GM23338 (cell line): ENCODE measurements around the gene PNMA8B. TPM values are rescaled to one million over a fixed set of nuclear protein-coding genes. Genes with fewer than 3 reads are reported as not detected.

Experiments
- ATAC-seq: fragments of 200-7000 bp; cut with Tn5 transposase; 3 replicates; pipeline ENCODE4 v1.9.1; 2020
- DNase-seq: peaks from one replicate; pipeline ENCODE4 v3.0.0-alpha.2; 2015; ENCODE audit warnings: low spot score
- H2AFZ ChIP-seq: fragments of 200-600 bp; sonication (generic); 2 replicates; pipeline ENCODE4 v1.8.0; 2016; ENCODE audit warnings: antibody characterized with exemption, mild to moderate bottlenecking, moderate library complexity
- H3F3A ChIP-seq: fragments of 200-600 bp; sonication (generic); replicated peaks from 2 replicates; pipeline ENCODE4 v1.8.0; 2017; ENCODE audit warnings: antibody characterized with exemption, mixed run types, low read depth
- H3K27ac ChIP-seq: fragments of 200-600 bp; sonication (generic); 2 replicates; pipeline ENCODE4 v1.6.1; 2016; ENCODE audit warnings: low read depth
- H3K27me3 ChIP-seq: fragments of 200-600 bp; sonication (generic); 2 replicates; pipeline ENCODE4 v1.8.0; 2016; ENCODE audit warnings: mild to moderate bottlenecking, mixed run types, moderate library complexity; ENCODE audit not compliant: insufficient read depth
- H3K36me3 ChIP-seq: fragments of 200-600 bp; sonication (generic); 2 replicates; pipeline ENCODE4 v1.8.0; 2016; ENCODE audit warnings: mild to moderate bottlenecking; ENCODE audit not compliant: insufficient read depth
- H3K4me1 ChIP-seq: fragments of 200-600 bp; sonication (generic); 2 replicates; pipeline ENCODE4 v1.8.0; 2016; ENCODE audit warnings: mild to moderate bottlenecking, moderate library complexity; ENCODE audit not compliant: insufficient read depth
- H3K4me2 ChIP-seq: fragments of 200-600 bp; sonication (generic); 2 replicates; pipeline ENCODE4 v1.7.1; 2017; ENCODE audit warnings: mixed run types
- H3K4me3 ChIP-seq: fragments of 200-600 bp; sonication (generic); 2 replicates; pipeline ENCODE4 v1.6.1; 2016; ENCODE audit warnings: mixed run types
- H3K79me2 ChIP-seq: fragments of 200-600 bp; sonication (generic); replicated peaks from 2 replicates; pipeline ENCODE4 v1.8.0; 2017; ENCODE audit warnings: mild to moderate bottlenecking; ENCODE audit not compliant: insufficient read depth
- H3K9me2 ChIP-seq: fragments of 200-600 bp; sonication (generic); 2 replicates; pipeline ENCODE4 v1.8.0; 2017; ENCODE audit not compliant: insufficient read depth
- H4K20me1 ChIP-seq: fragments of 200-600 bp; sonication (generic); replicated peaks from 2 replicates; pipeline ENCODE4 v1.8.0; 2017; ENCODE audit warnings: mild to moderate bottlenecking; ENCODE audit not compliant: insufficient read depth
- H3K27ac Mint-ChIP-seq: 2 replicates; pipeline ENCODE4 v1.8.0; 2020; ENCODE audit warnings: inconsistent platforms, mild to moderate bottlenecking, moderate library complexity, mixed read lengths
- H3K27me3 Mint-ChIP-seq: 3 replicates; pipeline ENCODE4 v1.8.0; 2022; ENCODE audit warnings: low read depth, mild to moderate bottlenecking, moderate library complexity, mixed read lengths, inconsistent platforms; ENCODE audit not compliant: insufficient read depth, poor library complexity
- H3K36me3 Mint-ChIP-seq: 3 replicates; pipeline ENCODE4 v1.8.0; 2021; ENCODE audit warnings: low read depth, mild to moderate bottlenecking, inconsistent platforms, moderate library complexity, mixed read lengths
- H3K4me1 Mint-ChIP-seq: 3 replicates; pipeline ENCODE4 v1.8.0; 2020; ENCODE audit warnings: mild to moderate bottlenecking, inconsistent platforms, mixed read lengths
- H3K4me3 Mint-ChIP-seq: 3 replicates; pipeline ENCODE4 v1.8.0; 2021; ENCODE audit warnings: moderate library complexity, mild to moderate bottlenecking, inconsistent platforms, mixed read lengths
- H3K9me3 Mint-ChIP-seq: 3 replicates; pipeline ENCODE4 v1.8.0; 2020; ENCODE audit warnings: moderate library complexity, mild to moderate bottlenecking, inconsistent platforms, mixed read lengths
- CREB1 ChIP-seq: fragments of 250-450 bp; sonication (Bioruptor Pico); IDR thresholded peaks from 2 replicates; pipeline ENCODE4 v1.5.0; 2020; ENCODE audit warnings: low read depth, mild to moderate bottlenecking, moderate library complexity
- EZH2 ChIP-seq: fragments of 200-600 bp; sonication (generic); IDR thresholded peaks from one replicate; pipeline ENCODE4 v1.8.0; 2017; ENCODE audit warnings: antibody characterized with exemption, mild to moderate bottlenecking, low read depth; ENCODE audit not compliant: unreplicated experiment
- EZH2phosphoT487 ChIP-seq: fragments of 200-600 bp; sonication (generic); IDR thresholded peaks from one replicate; pipeline ENCODE4 v1.8.1; 2018; ENCODE audit warnings: antibody characterized with exemption; ENCODE audit not compliant: unreplicated experiment
- JUNB ChIP-seq: IDR thresholded peaks from one replicate; pipeline ENCODE4 v1.6.1; 2016; ENCODE audit warnings: antibody characterized with exemption; ENCODE audit not compliant: unreplicated experiment
- NANOG ChIP-seq: IDR thresholded peaks from 2 replicates; pipeline ENCODE4 v1.6.1; 2016; ENCODE audit warnings: antibody characterized with exemption, borderline replicate concordance
- POLR2AphosphoS5 ChIP-seq: IDR thresholded peaks from 2 replicates; pipeline ENCODE4 v1.6.1; 2016; ENCODE audit warnings: antibody characterized with exemption, low read depth
- REST ChIP-seq: IDR thresholded peaks from one replicate; pipeline ENCODE4 v1.6.1; 2018; ENCODE audit warnings: antibody characterized with exemption; ENCODE audit not compliant: unreplicated experiment
- STAT1 ChIP-seq: IDR thresholded peaks from one replicate; pipeline ENCODE4 v1.6.1; 2016; ENCODE audit warnings: antibody characterized with exemption; ENCODE audit not compliant: unreplicated experiment
- ZNF114 ChIP-seq: fragments of 250-450 bp; sonication (Bioruptor Pico); IDR thresholded peaks from 2 replicates; pipeline ENCODE4 v1.5.0; 2020; ENCODE audit warnings: mild to moderate bottlenecking, moderate library complexity
- ZNF331 ChIP-seq: fragments of 250-450 bp; sonication (Bioruptor Pico); IDR thresholded peaks from 2 replicates; pipeline ENCODE4 v1.5.0; 2020; ENCODE audit warnings: low read depth, mild to moderate bottlenecking, moderate library complexity
- polyA plus RNA-seq: library from polyadenylated mRNA; unstranded; fragments of >200 nt; fragmentation: Nextera tagmentation; extraction: Ambion mirVana; gene quantifications from 2 replicates; pipeline ENCODE4 v1.2.1, GENCODE V29; 2016
- total RNA-seq: library from RNA; depleted of rRNA; stranded (reverse); fragments of >200 nt; shearing (Covaris generic); gene quantifications from 2 replicates; pipeline ENCODE4 v1.2.3, GENCODE V29; 2014
- TF ChIP-seq, protein P1 (sequence below), 2 experiments: fragments of 200-600 bp in 1 of 2; sonication (generic) in 1 of 2; conservative IDR thresholded peaks; 2 replicates each; pipeline versions ENCODE4 v1.5.1 to v1.6.1; 2016 to 2017; ENCODE audit warnings: antibody characterized with exemption in 2 of 2, low read depth in 2 of 2, mild to moderate bottlenecking in 2 of 2, moderate library complexity in 1 of 2
- TF ChIP-seq, protein P2 (sequence below): fragments of 250-450 bp; sonication (Bioruptor Pico); IDR thresholded peaks from 2 replicates; pipeline ENCODE4 v1.5.0; 2020; ENCODE audit warnings: mild to moderate bottlenecking, moderate library complexity
- TF ChIP-seq, protein P3 (sequence below): IDR thresholded peaks from 2 replicates; pipeline ENCODE4 v1.6.1; 2016; ENCODE audit warnings: antibody characterized with exemption

The PNMA8B gene
- total and polyA plus RNA-seq, 2 experiments from 2014 or later = 0.44 to 1.7 TPM

DNA sequence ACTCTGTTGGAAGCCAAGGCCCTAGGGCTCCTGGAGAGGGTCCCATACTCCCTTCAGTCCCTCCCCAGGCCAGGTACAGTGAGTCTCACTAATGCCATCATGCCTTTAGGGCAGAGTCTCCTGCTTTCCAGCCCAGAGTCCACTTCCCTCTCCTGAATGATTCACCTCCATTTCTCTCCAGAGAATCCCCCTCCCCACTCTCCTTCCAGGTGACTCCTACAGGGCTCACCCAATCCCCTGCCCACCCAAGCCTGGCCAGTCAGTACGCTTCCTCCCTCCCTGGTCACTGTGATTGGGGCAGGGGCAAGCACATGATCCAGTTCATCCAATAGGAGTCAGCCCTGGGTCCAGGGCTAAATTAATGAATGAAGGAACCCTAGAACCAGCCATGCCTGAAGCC is 35.0 kb upstream of the PNMA8B start:
- Histone ChIP-seq H3K9me2 (no peaks in the 10 kb centered on the region), H3K4me3 (peak overlapping the region; percentile 39; the same call in 1 of the 2 replicates), H3K36me3 (no peaks in the 10 kb centered on the region), H4K20me1 (no peaks in the 10 kb centered on the region), H3K4me1 (peaks cover 19% of the 10 kb centered on the region), H3K27ac (no peak overlapping the region), H3F3A (no peaks in the 10 kb centered on the region), H3K4me2 (peak overlapping the region; percentile 74), H3K27me3 (no peaks in the 10 kb centered on the region), H2AFZ (peak overlapping the region; percentile 83), H3K79me2 (no peaks in the 10 kb centered on the region)
- H3K4me1 Mint-ChIP-seq = peaks cover 29% of the 10 kb centered on the region
- H3K27me3 Mint-ChIP-seq = peaks cover 16% of the 10 kb centered on the region
- H3K36me3 Mint-ChIP-seq = no peaks in the 10 kb centered on the region; the same call in 2 of the 3 replicates
- peak; percentile 82 for DNase-seq
- ATAC-seq = peak; percentile 56
- no peak overlapping the region for H3K27ac Mint-ChIP-seq
- H3K9me3 Mint-ChIP-seq = 0 out of 3 replicates have a peak, but pooled peaks cover 3% of the 10 kb centered on the region
- no peak for TF ChIP-seq JUNB
- no peak for TF ChIP-seq STAT1
- TF ChIP-seq REST = no peak
- TF ChIP-seq, protein P1, sequence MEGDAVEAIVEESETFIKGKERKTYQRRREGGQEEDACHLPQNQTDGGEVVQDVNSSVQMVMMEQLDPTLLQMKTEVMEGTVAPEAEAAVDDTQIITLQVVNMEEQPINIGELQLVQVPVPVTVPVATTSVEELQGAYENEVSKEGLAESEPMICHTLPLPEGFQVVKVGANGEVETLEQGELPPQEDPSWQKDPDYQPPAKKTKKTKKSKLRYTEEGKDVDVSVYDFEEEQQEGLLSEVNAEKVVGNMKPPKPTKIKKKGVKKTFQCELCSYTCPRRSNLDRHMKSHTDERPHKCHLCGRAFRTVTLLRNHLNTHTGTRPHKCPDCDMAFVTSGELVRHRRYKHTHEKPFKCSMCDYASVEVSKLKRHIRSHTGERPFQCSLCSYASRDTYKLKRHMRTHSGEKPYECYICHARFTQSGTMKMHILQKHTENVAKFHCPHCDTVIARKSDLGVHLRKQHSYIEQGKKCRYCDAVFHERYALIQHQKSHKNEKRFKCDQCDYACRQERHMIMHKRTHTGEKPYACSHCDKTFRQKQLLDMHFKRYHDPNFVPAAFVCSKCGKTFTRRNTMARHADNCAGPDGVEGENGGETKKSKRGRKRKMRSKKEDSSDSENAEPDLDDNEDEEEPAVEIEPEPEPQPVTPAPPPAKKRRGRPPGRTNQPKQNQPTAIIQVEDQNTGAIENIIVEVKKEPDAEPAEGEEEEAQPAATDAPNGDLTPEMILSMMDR (conservative IDR thresholded peaks at IDR 0.05; ENCODE audit: low read depth in 2 of 2) = no peak
- no peak for TF ChIP-seq EZH2phosphoT487
- TF ChIP-seq POLR2AphosphoS5 = no peak
- TF ChIP-seq, protein P2, sequence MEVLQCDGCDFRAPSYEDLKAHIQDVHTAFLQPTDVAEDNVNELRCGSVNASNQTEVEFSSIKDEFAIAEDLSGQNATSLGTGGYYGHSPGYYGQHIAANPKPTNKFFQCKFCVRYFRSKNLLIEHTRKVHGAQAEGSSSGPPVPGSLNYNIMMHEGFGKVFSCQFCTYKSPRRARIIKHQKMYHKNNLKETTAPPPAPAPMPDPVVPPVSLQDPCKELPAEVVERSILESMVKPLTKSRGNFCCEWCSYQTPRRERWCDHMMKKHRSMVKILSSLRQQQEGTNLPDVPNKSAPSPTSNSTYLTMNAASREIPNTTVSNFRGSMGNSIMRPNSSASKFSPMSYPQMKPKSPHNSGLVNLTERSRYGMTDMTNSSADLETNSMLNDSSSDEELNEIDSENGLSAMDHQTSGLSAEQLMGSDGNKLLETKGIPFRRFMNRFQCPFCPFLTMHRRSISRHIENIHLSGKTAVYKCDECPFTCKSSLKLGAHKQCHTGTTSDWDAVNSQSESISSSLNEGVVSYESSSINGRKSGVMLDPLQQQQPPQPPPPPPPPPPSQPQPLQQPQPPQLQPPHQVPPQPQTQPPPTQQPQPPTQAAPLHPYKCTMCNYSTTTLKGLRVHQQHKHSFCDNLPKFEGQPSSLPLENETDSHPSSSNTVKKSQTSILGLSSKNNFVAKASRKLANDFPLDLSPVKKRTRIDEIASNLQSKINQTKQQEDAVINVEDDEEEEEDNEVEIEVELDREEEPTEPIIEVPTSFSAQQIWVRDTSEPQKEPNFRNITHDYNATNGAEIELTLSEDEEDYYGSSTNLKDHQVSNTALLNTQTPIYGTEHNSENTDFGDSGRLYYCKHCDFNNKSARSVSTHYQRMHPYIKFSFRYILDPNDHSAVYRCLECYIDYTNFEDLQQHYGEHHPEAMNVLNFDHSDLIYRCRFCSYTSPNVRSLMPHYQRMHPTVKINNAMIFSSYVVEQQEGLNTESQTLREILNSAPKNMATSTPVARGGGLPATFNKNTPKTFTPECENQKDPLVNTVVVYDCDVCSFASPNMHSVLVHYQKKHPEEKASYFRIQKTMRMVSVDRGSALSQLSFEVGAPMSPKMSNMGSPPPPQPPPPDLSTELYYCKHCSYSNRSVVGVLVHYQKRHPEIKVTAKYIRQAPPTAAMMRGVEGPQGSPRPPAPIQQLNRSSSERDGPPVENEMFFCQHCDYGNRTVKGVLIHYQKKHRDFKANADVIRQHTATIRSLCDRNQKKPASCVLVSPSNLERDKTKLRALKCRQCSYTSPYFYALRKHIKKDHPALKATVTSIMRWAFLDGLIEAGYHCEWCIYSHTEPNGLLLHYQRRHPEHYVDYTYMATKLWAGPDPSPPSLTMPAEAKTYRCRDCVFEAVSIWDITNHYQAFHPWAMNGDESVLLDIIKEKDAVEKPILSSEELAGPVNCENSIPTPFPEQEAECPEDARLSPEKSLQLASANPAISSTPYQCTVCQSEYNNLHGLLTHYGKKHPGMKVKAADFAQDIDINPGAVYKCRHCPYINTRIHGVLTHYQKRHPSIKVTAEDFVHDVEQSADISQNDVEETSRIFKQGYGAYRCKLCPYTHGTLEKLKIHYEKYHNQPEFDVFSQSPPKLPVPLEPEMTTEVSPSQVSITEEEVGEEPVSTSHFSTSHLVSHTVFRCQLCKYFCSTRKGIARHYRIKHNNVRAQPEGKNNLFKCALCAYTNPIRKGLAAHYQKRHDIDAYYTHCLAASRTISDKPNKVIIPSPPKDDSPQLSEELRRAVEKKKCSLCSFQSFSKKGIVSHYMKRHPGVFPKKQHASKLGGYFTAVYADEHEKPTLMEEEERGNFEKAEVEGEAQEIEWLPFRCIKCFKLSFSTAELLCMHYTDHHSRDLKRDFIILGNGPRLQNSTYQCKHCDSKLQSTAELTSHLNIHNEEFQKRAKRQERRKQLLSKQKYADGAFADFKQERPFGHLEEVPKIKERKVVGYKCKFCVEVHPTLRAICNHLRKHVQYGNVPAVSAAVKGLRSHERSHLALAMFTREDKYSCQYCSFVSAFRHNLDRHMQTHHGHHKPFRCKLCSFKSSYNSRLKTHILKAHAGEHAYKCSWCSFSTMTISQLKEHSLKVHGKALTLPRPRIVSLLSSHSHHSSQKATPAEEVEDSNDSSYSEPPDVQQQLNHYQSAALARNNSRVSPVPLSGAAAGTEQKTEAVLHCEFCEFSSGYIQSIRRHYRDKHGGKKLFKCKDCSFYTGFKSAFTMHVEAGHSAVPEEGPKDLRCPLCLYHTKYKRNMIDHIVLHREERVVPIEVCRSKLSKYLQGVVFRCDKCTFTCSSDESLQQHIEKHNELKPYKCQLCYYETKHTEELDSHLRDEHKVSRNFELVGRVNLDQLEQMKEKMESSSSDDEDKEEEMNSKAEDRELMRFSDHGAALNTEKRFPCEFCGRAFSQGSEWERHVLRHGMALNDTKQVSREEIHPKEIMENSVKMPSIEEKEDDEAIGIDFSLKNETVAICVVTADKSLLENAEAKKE = no peak
- TF ChIP-seq ZNF114 (CRISPR knock-in tag) = no peak
- no peak for TF ChIP-seq NANOG
- TF ChIP-seq, protein P3, sequence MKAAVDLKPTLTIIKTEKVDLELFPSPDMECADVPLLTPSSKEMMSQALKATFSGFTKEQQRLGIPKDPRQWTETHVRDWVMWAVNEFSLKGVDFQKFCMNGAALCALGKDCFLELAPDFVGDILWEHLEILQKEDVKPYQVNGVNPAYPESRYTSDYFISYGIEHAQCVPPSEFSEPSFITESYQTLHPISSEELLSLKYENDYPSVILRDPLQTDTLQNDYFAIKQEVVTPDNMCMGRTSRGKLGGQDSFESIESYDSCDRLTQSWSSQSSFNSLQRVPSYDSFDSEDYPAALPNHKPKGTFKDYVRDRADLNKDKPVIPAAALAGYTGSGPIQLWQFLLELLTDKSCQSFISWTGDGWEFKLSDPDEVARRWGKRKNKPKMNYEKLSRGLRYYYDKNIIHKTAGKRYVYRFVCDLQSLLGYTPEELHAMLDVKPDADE = no peak
- no peak for TF ChIP-seq CREB1 (CRISPR knock-in tag)
- no peak for TF ChIP-seq ZNF331 (CRISPR knock-in tag)
- no peak for TF ChIP-seq EZH2
- H3K4me3 Mint-ChIP-seq = no peak overlapping the region
